ENCODE results near the gene TTLL11.

TTLL11 gene

DNA sequence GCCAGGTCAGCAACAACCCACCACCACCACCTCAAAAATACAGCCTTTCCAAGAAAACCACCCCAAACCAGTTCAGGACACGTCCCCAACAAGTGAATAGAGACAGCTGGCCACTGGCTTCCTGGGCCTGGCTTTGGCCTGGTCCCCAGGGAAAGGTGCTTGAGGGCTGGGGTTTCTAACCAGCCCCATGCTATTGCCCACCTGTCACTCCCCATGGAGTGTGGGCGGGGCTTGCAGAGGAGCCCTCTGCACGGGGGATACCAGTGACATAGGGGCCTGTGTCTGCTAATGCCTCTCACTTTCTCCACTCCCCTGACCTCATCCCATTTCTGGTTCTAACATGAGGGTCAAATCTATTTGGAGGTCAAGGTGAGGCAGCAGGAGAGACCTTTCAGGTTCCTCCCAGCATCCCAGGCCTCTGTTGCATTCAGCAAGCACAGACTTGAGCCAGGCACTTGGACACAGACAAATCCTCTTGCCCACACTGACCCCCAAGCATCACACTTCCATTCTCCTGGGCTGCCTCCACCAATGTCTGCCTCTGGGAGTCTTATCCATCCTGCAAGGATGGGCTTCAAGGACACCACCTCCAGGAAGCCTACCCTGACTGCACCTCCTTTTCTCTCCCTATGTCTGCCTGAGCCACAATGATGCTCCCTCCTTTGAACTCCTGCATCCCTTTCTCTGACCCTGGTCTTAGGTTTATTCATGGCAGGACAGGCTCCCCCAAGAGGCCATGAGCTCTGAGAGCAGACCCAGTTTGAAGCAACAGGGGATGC is 16.1 kb upstream of the TTLL11 start:
- TF ChIP-seq, protein P1, sequence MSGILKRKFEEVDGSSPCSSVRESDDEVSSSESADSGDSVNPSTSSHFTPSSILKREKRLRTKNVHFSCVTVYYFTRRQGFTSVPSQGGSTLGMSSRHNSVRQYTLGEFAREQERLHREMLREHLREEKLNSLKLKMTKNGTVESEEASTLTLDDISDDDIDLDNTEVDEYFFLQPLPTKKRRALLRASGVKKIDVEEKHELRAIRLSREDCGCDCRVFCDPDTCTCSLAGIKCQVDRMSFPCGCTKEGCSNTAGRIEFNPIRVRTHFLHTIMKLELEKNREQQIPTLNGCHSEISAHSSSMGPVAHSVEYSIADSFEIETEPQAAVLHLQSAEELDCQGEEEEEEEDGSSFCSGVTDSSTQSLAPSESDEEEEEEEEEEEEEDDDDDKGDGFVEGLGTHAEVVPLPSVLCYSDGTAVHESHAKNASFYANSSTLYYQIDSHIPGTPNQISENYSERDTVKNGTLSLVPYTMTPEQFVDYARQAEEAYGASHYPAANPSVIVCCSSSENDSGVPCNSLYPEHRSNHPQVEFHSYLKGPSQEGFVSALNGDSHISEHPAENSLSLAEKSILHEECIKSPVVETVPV (CRISPR knock-in tag; IDR thresholded peaks at IDR 0.05), result no peak
- no peak for ATAC-seq

DNA sequence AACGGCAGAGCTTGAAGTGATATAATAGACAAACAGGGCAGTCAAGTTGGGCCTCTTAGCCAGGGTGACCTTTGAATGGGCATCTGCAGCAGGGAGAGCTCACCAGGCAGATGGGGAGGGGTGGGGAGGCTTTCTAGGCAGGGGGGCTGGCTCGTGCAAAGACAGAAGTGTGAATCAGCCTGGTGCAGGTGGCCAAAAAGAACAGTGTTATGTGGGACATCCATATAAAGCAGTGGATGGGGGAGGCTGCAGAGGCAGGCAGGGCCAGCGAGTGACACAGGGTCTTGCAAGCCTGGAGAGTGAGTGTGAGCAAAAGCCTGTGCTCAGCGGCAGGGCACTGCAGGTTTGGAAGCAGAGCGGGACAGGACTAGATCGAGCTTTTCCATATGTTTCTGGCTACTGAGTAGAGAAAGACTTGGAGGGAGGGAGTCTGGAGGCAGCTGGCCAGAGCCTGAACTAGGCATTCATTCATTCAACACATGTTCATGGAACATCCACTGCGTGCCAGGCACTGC is 14.2 kb upstream of the TTLL11 start:
- TF ChIP-seq, protein P2, sequence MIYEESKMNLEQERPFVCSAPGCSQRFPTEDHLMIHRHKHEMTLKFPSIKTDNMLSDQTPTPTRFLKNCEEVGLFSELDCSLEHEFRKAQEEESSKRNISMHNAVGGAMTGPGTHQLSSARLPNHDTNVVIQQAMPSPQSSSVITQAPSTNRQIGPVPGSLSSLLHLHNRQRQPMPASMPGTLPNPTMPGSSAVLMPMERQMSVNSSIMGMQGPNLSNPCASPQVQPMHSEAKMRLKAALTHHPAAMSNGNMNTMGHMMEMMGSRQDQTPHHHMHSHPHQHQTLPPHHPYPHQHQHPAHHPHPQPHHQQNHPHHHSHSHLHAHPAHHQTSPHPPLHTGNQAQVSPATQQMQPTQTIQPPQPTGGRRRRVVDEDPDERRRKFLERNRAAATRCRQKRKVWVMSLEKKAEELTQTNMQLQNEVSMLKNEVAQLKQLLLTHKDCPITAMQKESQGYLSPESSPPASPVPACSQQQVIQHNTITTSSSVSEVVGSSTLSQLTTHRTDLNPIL (CRISPR knock-in tag; IDR thresholded peaks at IDR 0.05; ENCODE audit: low read depth), result no peak
- no peak for TF ChIP-seq BACH2 (CRISPR knock-in tag; IDR thresholded peaks at IDR 0.05; ENCODE audit: borderline replicate concordance)
- TF ChIP-seq ZFP30 (CRISPR knock-in tag; IDR thresholded peaks at IDR 0.05), result no peak
- no peak for TF ChIP-seq RARB (CRISPR knock-in tag; IDR thresholded peaks at IDR 0.05)
- TF ChIP-seq GLIS3 (CRISPR knock-in tag; IDR thresholded peaks at IDR 0.05), result no peak
- TF ChIP-seq ESRRG (CRISPR knock-in tag; IDR thresholded peaks at IDR 0.05), result no peak
- TF ChIP-seq, protein P1 (CRISPR knock-in tag; IDR thresholded peaks at IDR 0.05), result no peak
- no peak for TF ChIP-seq ZNF70 (CRISPR knock-in tag; IDR thresholded peaks at IDR 0.05)
- TF ChIP-seq OSR1 (CRISPR knock-in tag; IDR thresholded peaks at IDR 0.05), result no peak
- no peak for TF ChIP-seq ISL1 (CRISPR knock-in tag; IDR thresholded peaks at IDR 0.05)
- TF ChIP-seq ZNF8 (CRISPR knock-in tag; IDR thresholded peaks at IDR 0.05), result no peak
- no peak for TF ChIP-seq PPARA (CRISPR knock-in tag; IDR thresholded peaks at IDR 0.05; ENCODE audit: borderline replicate concordance)
- no peak for TF ChIP-seq TOX (CRISPR knock-in tag; IDR thresholded peaks at IDR 0.05; ENCODE audit: borderline replicate concordance)
- no peak for TF ChIP-seq ARNTL (CRISPR knock-in tag; IDR thresholded peaks at IDR 0.05; ENCODE audit: borderline replicate concordance, low read depth)
- no peak for TF ChIP-seq TCF4 (CRISPR knock-in tag; IDR thresholded peaks at IDR 0.05; ENCODE audit: borderline replicate concordance)
- no peak for TF ChIP-seq ZFP3 (CRISPR knock-in tag; IDR thresholded peaks at IDR 0.05)
- TF ChIP-seq, protein P3, sequence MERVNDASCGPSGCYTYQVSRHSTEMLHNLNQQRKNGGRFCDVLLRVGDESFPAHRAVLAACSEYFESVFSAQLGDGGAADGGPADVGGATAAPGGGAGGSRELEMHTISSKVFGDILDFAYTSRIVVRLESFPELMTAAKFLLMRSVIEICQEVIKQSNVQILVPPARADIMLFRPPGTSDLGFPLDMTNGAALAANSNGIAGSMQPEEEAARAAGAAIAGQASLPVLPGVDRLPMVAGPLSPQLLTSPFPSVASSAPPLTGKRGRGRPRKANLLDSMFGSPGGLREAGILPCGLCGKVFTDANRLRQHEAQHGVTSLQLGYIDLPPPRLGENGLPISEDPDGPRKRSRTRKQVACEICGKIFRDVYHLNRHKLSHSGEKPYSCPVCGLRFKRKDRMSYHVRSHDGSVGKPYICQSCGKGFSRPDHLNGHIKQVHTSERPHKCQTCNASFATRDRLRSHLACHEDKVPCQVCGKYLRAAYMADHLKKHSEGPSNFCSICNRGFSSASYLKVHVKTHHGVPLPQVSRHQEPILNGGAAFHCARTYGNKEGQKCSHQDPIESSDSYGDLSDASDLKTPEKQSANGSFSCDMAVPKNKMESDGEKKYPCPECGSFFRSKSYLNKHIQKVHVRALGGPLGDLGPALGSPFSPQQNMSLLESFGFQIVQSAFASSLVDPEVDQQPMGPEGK (CRISPR knock-in tag; IDR thresholded peaks at IDR 0.05; ENCODE audit: borderline replicate concordance), result no peak
- ATAC-seq, result no peak

DNA sequence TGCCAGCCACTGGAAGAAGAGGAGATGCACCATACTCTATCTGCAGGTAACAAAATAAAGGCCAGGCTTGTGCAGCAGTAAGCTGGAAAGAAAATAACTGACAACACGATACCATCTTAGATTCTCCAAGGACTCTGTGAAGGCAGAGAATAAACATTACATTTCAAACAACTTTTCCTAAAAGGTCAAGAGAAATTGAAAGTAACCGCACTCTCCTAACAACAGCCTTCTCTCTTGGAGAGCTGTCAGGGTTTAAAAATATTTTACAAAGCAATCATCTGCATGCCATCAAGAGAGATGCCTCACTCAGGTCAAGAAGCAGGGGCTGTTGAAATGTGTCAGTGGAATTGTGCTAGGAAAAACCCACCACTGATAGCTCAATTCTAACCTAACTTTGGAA is 13.5 kb upstream of the TTLL11 start:
- no peak for ATAC-seq
- TF ChIP-seq RARB (CRISPR knock-in tag; IDR thresholded peaks at IDR 0.05), result no peak
- TF ChIP-seq ZNF70 (CRISPR knock-in tag; IDR thresholded peaks at IDR 0.05), result no peak
- TF ChIP-seq, protein P2 (CRISPR knock-in tag; IDR thresholded peaks at IDR 0.05; ENCODE audit: low read depth), result no peak
- no peak for TF ChIP-seq BACH2 (CRISPR knock-in tag; IDR thresholded peaks at IDR 0.05; ENCODE audit: borderline replicate concordance)
- no peak for TF ChIP-seq PPARA (CRISPR knock-in tag; IDR thresholded peaks at IDR 0.05; ENCODE audit: borderline replicate concordance)
- no peak for TF ChIP-seq ZNF565 (CRISPR knock-in tag; conservative IDR thresholded peaks at IDR 0.05; ENCODE audit: low read depth)
- TF ChIP-seq ZFP3 (CRISPR knock-in tag; IDR thresholded peaks at IDR 0.05), result no peak
- TF ChIP-seq, protein P3 (CRISPR knock-in tag; IDR thresholded peaks at IDR 0.05; ENCODE audit: borderline replicate concordance), result no peak
- TF ChIP-seq, protein P1 (CRISPR knock-in tag; IDR thresholded peaks at IDR 0.05), result no peak
- TF ChIP-seq TCF4 (CRISPR knock-in tag; IDR thresholded peaks at IDR 0.05; ENCODE audit: borderline replicate concordance), result no peak
- TF ChIP-seq ARNTL (CRISPR knock-in tag; IDR thresholded peaks at IDR 0.05; ENCODE audit: borderline replicate concordance, low read depth), result no peak
- TF ChIP-seq TOX (CRISPR knock-in tag; IDR thresholded peaks at IDR 0.05; ENCODE audit: borderline replicate concordance), result no peak
- TF ChIP-seq OSR1 (CRISPR knock-in tag; IDR thresholded peaks at IDR 0.05), result no peak
- no peak for TF ChIP-seq GLIS3 (CRISPR knock-in tag; IDR thresholded peaks at IDR 0.05)
- no peak for TF ChIP-seq SNAI2 (CRISPR knock-in tag; IDR thresholded peaks at IDR 0.05)
- no peak for TF ChIP-seq CSDC2 (CRISPR knock-in tag; IDR thresholded peaks at IDR 0.05)
- TF ChIP-seq, protein P4, sequence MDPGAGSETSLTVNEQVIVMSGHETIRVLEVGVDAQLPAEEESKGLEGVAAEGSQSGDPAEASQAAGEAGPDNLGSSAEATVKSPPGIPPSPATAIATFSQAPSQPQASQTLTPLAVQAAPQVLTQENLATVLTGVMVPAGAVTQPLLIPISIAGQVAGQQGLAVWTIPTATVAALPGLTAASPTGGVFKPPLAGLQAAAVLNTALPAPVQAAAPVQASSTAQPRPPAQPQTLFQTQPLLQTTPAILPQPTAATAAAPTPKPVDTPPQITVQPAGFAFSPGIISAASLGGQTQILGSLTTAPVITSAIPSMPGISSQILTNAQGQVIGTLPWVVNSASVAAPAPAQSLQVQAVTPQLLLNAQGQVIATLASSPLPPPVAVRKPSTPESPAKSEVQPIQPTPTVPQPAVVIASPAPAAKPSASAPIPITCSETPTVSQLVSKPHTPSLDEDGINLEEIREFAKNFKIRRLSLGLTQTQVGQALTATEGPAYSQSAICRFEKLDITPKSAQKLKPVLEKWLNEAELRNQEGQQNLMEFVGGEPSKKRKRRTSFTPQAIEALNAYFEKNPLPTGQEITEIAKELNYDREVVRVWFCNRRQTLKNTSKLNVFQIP (CRISPR knock-in tag; IDR thresholded peaks at IDR 0.05; ENCODE audit: borderline replicate concordance, low read depth), result no peak

Measured in SK-N-SH treated with all-trans-retinoic acid at 6 μM for 48 hours (cell line).